Heart right ventricle (tissue), 16 donors: ENCODE data around the gene DUOXA1. TPM values are rescaled to one million over a fixed set of nuclear protein-coding genes. Genes with fewer than 3 reads are reported as not detected.
A peak's percentile ranks its signal among the peaks of the same experiment; 100 is the strongest.
"Not testable (repeated sequence)": the region's sequence is repeated elsewhere in the genome, so short reads cannot be mapped to it uniquely, and the experiment has no call there.

Experiments used
- ATAC-seq, 8 donors: fragments of 200-7000 bp; cut with Tn5 transposase; one replicate each; pipeline ENCODE4 v1.9.1; 2020; ENCODE audit warnings: mild to moderate bottlenecking in 8 of 8, moderate library complexity in 8 of 8, moderate number of reproducible peaks in 1 of 8
- DNase-seq, 2 donors: peaks; one replicate each; pipeline ENCODE4 v3.0.0-alpha.2; 2020
- H3K27ac ChIP-seq, 10 donors: fragments of 200-600 bp; sonication (generic) in 2 of 10; one replicate each; pipeline versions ENCODE4 v1.5.0 to v1.8.0; 2020 to 2022; ENCODE audit warnings: mild to moderate bottlenecking in 3 of 10
- H3K27me3 ChIP-seq, 7 donors: fragments of 200-600 bp; one replicate each; pipeline ENCODE4 v1.8.0; 2021 to 2022; ENCODE audit warnings: mild to moderate bottlenecking in 2 of 7
- H3K36me3 ChIP-seq, 9 donors: fragments of 200-600 bp; sonication (generic) in 1 of 9; one replicate each; pipeline versions ENCODE4 v1.5.0 to v1.8.0; 2020 to 2022; ENCODE audit warnings: mild to moderate bottlenecking in 2 of 9
- H3K4me1 ChIP-seq, 9 donors: fragments of 200-600 bp; sonication (generic) in 1 of 9; one replicate each; pipeline versions ENCODE4 v1.5.0 to v1.8.0; 2020 to 2022; ENCODE audit warnings: mild to moderate bottlenecking in 4 of 9
- H3K4me3 ChIP-seq, 10 donors: fragments of 200-600 bp; sonication (generic) in 2 of 10; one replicate each; pipeline versions ENCODE4 v1.5.0 to v1.8.0; 2020 to 2022; ENCODE audit warnings: mild to moderate bottlenecking in 7 of 10, moderate library complexity in 2 of 10
- H3K9me3 ChIP-seq, 11 donors: fragments of 200-600 bp in 10 of 11; sonication (generic) in 2 of 11; one replicate each; pipeline versions ENCODE4 v1.5.0 to v1.8.0; 2013 to 2022; ENCODE audit warnings: mild to moderate bottlenecking in 2 of 11, control low read depth in 1 of 11, moderate library complexity in 1 of 11
- WGBS, 2 donors: extraction: QIAGEN DNeasy Blood & Tissue Kit; methylation state at CpG; one replicate each; pipeline ENCODE4 v1.1.7; 2013; ENCODE audit warnings: inconsistent platforms in 1 of 2; 5-methylcytosine and 5-hydroxymethylcytosine counted together
- intact Hi-C, 10 donors: fragments of 100-400 bp; cut with DNase I; formaldehyde crosslinking; loops; one replicate each; pipeline versions ENCODE4 v1.11.1 to v1.14.2; 2022
- polyA plus RNA-seq, 2 donors: library from polyadenylated mRNA; stranded (reverse); fragments of 200-250 nt; gene quantifications; one replicate each; pipeline ENCODE4 v1.2.3, GENCODE V29; 2013
- total RNA-seq, 10 donors: library from RNA; stranded (reverse); fragmentation: NEBNext Ultra II Directional in 3 of 10; extraction: Animal tissue kit (Norgen Biotek cat#: 25700) in 3 of 10; gene quantifications; one replicate each; pipeline versions ENCODE4 v1.2.1 to v1.2.4, GENCODE V29; 2021 to 2023
- TF ChIP-seq, protein P1 (sequence below), 9 donors: fragments of 200-600 bp; sonication (generic) in 2 of 9; IDR thresholded peaks; one replicate each; pipeline versions ENCODE4 v1.5.0 to v1.8.0; 2021 to 2022; ENCODE audit warnings: antibody characterized with exemption in 9 of 9, mild to moderate bottlenecking in 5 of 9, moderate library complexity in 1 of 9
- donor health status: Arrhythmogenic right ventricular cardiomyopathy.
- donor health status: ischemic (EF 13 %, LVEDD 7.1; RV severe dilation, severe dysfunction).
- donor health status: healthy with polysubstance abuse.
- donor health status: DM: no; HTN: yes; CAD: no.
- donor health status: DM: no; HTN: no; CAD: no.
- donor health status: ischemic (EF 25% LVEDD 6.9; RV normal size, moderate dysfunction).
- donor health status: ischemic (EF 25% LVEDD 5.7; RV mildly dilated, moderate dysfunction).
- donor health status: healthy.
- donor health status: DM: yes; HTN: yes; CAD: no.
- donor health status: Ischemic cardiomyopathy.
- donor health status: ischemic (EF 35%, LVEDD 5.7; RV mildly dilated, moderate dysfunction).
- donor health status: nonischemic (EF 11% LVEDD 7.7; RV severe dilation, severe dysfunction).
- donor health status: DM: yes; HTN: yes; CAD: no.
- donor health status: PGD.
- donor health status: ischemic (EF 29% LVEDD 5.4; RV normal size, mild dysfunction).
- donor health status: nonischemic (EF 23%, LVEDD 6.1; RV moderate dilation, normal function).

DUOXA1 gene
- total and polyA plus RNA-seq, 12 donors = 0.11 to 1.3 (median 0.47) TPM; not detected in 1

DNA sequence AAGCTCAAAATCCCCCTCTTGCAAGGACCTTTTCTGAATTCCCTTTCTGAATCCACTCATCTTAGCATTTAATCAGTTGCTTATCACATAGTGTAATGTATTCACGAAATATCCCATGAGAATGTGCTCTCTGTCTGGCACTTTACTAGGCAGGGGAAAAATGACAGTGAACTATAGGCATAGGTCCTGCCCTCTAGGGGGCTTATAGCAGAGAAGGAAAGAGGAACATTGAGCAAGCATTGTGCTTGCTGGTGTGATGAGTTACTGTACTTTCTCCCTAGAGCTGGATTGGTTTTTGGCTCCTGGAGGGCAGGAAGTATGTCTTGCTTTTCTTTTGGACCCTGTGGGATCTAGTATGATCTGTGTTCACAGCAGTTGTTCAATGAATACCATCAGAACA, 42.2 kb downstream of the DUOXA1 start:
- H3K4me1 ChIP-seq = peaks cover 0 to 4% (median 0%) of the 10 kb centered on the region in 9 donors
- no peak overlapping the region for H3K27ac ChIP-seq
- WGBS, 2 donors = 57 to 60% methylated on average over 1 of the region's 1 CpG
- DNase-seq = no peak
- no peak for ATAC-seq
- H3K27me3 ChIP-seq = peaks cover 0 to 18% (median 0%) of the 10 kb centered on the region in 7 donors
- TF ChIP-seq, protein P1, sequence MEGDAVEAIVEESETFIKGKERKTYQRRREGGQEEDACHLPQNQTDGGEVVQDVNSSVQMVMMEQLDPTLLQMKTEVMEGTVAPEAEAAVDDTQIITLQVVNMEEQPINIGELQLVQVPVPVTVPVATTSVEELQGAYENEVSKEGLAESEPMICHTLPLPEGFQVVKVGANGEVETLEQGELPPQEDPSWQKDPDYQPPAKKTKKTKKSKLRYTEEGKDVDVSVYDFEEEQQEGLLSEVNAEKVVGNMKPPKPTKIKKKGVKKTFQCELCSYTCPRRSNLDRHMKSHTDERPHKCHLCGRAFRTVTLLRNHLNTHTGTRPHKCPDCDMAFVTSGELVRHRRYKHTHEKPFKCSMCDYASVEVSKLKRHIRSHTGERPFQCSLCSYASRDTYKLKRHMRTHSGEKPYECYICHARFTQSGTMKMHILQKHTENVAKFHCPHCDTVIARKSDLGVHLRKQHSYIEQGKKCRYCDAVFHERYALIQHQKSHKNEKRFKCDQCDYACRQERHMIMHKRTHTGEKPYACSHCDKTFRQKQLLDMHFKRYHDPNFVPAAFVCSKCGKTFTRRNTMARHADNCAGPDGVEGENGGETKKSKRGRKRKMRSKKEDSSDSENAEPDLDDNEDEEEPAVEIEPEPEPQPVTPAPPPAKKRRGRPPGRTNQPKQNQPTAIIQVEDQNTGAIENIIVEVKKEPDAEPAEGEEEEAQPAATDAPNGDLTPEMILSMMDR (IDR thresholded peaks at IDR 0.05) = no peak
- H3K4me3 ChIP-seq = no peak overlapping the region
- intact Hi-C loops = no loop called here
- no peaks in the 10 kb centered on the region for H3K9me3 ChIP-seq
- no peaks in the 10 kb centered on the region for H3K36me3 ChIP-seq

DNA sequence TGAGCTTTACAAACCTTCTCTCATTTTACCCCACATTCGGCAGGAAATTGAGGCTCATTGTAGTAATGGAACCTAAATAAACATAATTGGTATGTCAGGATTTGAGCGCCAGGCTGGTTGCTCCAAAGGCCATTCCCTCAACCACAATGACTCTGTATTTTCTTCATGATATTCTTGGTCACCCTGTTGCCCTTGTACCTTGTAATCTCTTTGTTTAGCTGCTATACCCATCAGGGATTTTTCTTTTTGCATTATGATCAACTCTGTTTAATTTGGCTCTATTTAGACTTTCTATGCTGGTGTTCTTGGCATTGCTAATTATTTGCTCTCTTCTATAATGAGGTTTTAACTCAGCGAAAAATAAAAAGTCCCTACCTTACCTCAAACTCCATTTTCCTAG, 45.5 kb downstream of the DUOXA1 start:
- no peak overlapping the region for H3K27ac ChIP-seq
- ATAC-seq (no peak), DNase-seq (no peak)
- WGBS, 2 donors = 84 to 90% methylated on average over 3 of the region's 3 CpGs
- H3K4me1 ChIP-seq = peaks cover 0 to 20% (median 0%) of the 10 kb centered on the region in 9 donors
- peaks cover 0 to 18% (median 0%) of the 10 kb centered on the region in 7 donors for H3K27me3 ChIP-seq
- intact Hi-C loops = no loop called here
- H3K36me3 ChIP-seq = no peaks in the 10 kb centered on the region
- TF ChIP-seq, protein P1 (IDR thresholded peaks at IDR 0.05) = no peak
- H3K4me3 ChIP-seq = no peak overlapping the region
- no peaks in the 10 kb centered on the region for H3K9me3 ChIP-seq

DNA sequence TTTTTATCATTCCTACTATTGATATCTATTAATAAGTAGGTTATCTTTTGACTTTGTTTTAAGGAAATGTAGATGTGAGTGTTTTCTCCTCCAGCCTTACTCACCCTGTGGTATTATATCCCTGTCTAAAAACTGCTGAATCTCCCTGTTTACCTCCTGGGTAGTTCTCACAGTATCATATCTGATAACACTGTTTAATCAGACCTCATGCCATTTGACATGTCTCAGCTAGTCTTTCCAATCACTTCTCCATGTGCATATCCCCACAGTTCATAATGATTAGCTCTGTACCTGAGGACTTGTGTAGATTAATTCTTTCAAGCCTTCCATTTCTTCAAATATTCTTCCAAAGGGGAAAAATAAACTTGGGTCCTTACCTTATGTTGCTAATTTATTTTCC, 46.5 kb downstream of the DUOXA1 start:
- intact Hi-C loops = no loop called here
- H3K27ac ChIP-seq = no peak overlapping the region
- no peak for DNase-seq
- H3K9me3 ChIP-seq = no peaks in the 10 kb centered on the region
- TF ChIP-seq, protein P1 (IDR thresholded peaks at IDR 0.05) = no peak
- H3K4me3 ChIP-seq = no peak overlapping the region
- peaks cover 0 to 20% (median 0%) of the 10 kb centered on the region in 9 donors for H3K4me1 ChIP-seq
- no peaks in the 10 kb centered on the region for H3K36me3 ChIP-seq
- peaks cover 0 to 18% (median 0%) of the 10 kb centered on the region in 7 donors for H3K27me3 ChIP-seq
- ATAC-seq = no peak

DNA sequence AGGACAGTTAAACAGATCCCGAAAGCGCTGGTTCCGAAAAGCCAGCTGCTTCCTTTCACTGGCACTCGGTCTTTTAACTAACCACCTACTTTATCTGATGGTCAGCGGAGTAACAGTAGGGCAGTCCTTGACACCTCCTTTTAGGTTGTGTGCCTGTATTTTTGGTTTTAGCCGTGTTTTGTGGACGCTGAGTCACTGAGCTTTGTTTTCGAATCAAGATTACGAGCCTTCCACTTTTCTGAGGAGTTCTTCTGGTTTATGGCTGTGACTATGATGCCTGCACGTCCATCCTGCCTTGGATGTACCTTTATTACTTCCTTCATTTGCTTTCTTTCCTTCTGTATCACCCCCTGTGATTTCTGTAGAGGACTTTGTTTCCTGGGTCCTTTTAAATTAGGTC, 47.3 kb downstream of the DUOXA1 start:
- H3K9me3 ChIP-seq, intact Hi-C loops, ATAC-seq: not testable (repeated sequence)

DNA sequence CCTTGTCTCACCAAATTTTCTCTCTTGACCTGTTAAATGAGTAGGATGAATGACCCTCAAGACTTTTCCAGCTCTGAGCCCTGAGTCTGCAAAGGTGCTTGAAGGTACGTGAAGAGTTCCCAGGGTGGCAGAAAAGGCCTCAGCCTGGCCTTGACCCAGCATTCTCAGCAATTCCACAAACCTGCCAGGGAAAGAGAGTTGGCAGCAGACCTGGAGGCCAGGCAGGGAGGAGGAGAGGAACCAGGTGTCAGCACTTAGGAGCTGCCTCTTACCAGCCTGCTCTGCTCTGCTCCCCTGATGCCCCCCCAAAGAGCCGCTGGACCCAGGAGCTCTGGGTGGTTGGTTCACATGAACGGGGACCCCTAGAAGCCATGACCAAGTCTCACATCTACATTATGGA, 49.1 kb downstream of the DUOXA1 start:
- 55 to 71% methylated on average over 2 of the region's 3 CpGs for WGBS, 2 donors

More for the DNA sequence above, 47.3 kb downstream of the DUOXA1 start:
- 70 to 71% methylated on average over 9 of the region's 10 CpGs for WGBS, 2 donors
- H3K27me3 ChIP-seq = peaks cover 0 to 11% (median 0%) of the 10 kb centered on the region in 7 donors
- not testable (repeated sequence) for DNase-seq, H3K27ac ChIP-seq, H3K36me3 ChIP-seq, H3K4me3 ChIP-seq
- H3K4me1 ChIP-seq = peaks cover 0 to 28% (median 2%) of the 10 kb centered on the region in 9 donors

DNA sequence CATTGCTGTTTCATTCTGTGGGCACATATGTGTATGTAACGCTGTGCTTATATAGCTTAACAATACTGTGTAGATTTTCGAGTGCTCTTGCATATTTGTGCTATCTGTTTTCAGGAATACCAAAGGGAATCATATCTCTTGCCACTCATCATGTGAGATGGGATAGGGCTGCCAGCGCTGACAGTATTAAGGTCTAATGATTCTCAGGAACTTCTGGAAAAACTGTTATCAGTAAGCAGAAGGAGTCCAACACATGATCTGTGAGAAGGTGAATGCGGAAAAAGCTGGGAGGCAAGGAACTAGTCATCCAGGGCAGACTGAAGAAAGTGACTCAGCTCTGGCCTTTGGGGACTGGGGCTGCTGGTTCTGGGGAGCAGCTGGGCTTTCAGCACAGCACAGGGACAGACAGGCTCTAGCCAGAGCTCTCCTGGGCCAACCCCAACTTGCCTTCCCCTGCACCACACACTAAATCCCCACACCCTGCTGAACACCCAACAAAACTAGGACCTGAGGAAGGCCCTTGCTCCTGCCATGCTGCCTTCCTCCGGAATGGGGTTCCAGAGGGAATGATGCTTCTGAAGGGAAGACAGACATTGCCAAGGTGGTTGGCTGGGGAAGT, 49.9 kb downstream of the DUOXA1 start:
- H3K9me3 ChIP-seq, H3K27ac ChIP-seq, DNase-seq, H3K27me3 ChIP-seq, intact Hi-C loops, H3K4me3 ChIP-seq, H3K36me3 ChIP-seq: not testable (repeated sequence)
- ATAC-seq = peak in 3 of 8 donors; percentile 12 to 63 (median 18)
- H3K4me1 ChIP-seq = peaks cover 0 to 32% (median 2%) of the 10 kb centered on the region in 9 donors
- 38 to 50% methylated on average over 5 of the region's 5 CpGs for WGBS, 2 donors

More for the DNA sequence above, 49.1 kb downstream of the DUOXA1 start:
- H3K4me3 ChIP-seq, DNase-seq, H3K27ac ChIP-seq, H3K36me3 ChIP-seq, intact Hi-C loops, H3K27me3 ChIP-seq, H3K9me3 ChIP-seq: not testable (repeated sequence)
- peaks cover 0 to 32% (median 2%) of the 10 kb centered on the region in 9 donors for H3K4me1 ChIP-seq
- peak; percentile 33 to 69 (median 54) for ATAC-seq

DNA sequence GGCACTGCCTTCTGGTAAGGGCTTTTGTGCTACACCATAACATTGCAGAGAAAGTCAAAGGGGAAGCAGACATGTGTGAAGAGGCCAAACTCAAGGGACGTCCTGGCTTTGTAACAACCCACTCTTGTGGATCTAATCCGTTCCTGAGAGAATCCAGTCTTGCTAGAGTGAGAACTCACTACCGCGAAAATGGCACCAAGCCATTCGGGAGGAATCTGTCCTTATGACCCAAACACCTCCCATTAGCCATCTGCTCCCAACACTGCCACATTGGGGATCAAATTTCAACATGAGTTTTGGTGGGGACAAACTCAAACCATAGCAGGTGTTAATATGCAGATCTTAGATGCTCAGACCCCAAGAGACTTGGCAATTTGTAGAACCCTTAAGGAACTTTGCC, 50.5 kb downstream of the DUOXA1 start:
- peaks cover 0 to 32% (median 2%) of the 10 kb centered on the region in 9 donors for H3K4me1 ChIP-seq
- H3K27me3 ChIP-seq, H3K27ac ChIP-seq, ATAC-seq, H3K36me3 ChIP-seq, H3K4me3 ChIP-seq, H3K9me3 ChIP-seq, intact Hi-C loops, DNase-seq: not testable (repeated sequence)
- 29 to 44% methylated on average over 5 of the region's 5 CpGs for WGBS, 2 donors

DNA sequence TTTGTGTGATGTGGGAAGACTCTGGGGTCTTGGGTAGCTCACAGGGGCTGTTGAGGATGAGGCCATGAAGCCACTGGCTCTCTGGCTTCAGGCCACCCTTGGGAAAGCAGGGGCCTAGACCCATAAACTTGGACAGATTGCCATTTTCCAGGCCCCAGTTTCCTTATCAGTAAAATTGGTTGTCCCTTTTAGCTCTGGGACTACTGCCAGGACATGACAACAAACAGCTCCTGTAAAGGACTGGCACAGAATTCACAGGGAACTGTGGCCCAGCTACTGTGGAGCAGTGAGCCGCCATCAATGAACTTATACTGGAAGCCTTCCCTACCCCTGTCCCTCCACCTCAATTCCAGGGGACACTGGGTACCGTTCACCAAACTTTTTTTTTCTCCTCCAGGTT, 52.3 kb downstream of the DUOXA1 start:
- H3K36me3 ChIP-seq, H3K4me3 ChIP-seq, H3K9me3 ChIP-seq, H3K27me3 ChIP-seq, intact Hi-C loops: not testable (repeated sequence)
- WGBS, 2 donors = 49 to 53% methylated on average over 2 of the region's 2 CpGs
- ATAC-seq (peak; percentile 46 to 86 (median 64)), DNase-seq (peak in 1 of 2 donors; percentile 46)
- Histone ChIP-seq H3K27ac (peak overlapping the region in 7 of 10 donors; percentile 31 to 52 (median 47)), H3K4me1 (peaks cover 0 to 32% (median 2%) of the 10 kb centered on the region in 9 donors)
